GM08714 (cell line): ENCODE measurements around the gene HOXA4.

Experiments used
- H3K4me3 ChIP-seq: fragments of 200-500 bp; sonication (Bioruptor generic); 2 replicates; pipeline ENCODE4 v1.5.1; 2014; ENCODE audit warnings: mild to moderate bottlenecking, low read length, inconsistent platforms
- ZNF274 ChIP-seq: IDR thresholded peaks from 2 replicates; pipeline ENCODE4 v1.6.1; 2012; ENCODE audit warnings: mild to moderate bottlenecking, low read depth, low read length

HOXA4 gene

GRCh38 chr7:27141923-27142579 is 11.5 kb upstream of the HOXA4 start:
- no peak for TF ChIP-seq ZNF274
- peak overlapping the region; percentile 59 for H3K4me3 ChIP-seq

DNA sequence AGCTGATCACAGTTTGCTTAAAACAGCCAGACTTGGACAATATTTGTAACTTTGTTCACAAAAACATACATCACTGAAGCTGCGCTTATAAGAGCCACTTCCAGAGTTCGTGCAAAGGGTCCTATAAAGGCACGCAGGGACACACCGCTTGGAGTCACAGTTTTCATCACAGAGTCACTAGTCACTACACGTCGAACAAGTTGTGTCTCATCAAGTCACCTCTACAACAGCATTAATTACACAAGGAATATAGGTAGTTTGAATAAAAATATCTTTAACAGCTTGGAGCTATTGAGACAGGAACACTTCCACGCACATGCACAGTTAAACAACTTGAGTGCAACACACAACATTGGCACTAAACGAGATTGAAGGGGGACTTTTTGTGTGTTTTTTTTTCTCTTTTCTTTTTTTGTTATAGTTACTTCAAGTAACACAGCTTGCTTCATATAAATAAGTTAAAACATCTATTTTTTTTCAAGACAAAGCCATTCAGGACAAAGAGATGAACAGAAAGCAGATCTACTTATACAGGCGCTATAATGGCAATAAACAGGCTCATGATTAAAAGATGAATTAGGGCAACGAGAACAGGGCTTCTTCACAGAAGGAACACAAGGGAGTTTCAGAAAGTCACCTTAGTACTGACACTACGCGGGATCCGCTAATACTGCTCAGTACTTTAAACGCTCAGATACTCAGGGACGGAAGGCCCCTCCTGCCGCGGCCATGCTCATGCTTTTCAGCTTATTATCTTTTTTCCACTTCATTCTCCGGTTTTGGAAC is 10.8 kb upstream of the HOXA4 start:
- TF ChIP-seq ZNF274 = no peak
- H3K4me3 ChIP-seq = no peak overlapping the region

GRCh38 chr7:27140126-27140857 is 9.7 kb upstream of the HOXA4 start:
- no peak for TF ChIP-seq ZNF274
- no peak overlapping the region for H3K4me3 ChIP-seq

DNA sequence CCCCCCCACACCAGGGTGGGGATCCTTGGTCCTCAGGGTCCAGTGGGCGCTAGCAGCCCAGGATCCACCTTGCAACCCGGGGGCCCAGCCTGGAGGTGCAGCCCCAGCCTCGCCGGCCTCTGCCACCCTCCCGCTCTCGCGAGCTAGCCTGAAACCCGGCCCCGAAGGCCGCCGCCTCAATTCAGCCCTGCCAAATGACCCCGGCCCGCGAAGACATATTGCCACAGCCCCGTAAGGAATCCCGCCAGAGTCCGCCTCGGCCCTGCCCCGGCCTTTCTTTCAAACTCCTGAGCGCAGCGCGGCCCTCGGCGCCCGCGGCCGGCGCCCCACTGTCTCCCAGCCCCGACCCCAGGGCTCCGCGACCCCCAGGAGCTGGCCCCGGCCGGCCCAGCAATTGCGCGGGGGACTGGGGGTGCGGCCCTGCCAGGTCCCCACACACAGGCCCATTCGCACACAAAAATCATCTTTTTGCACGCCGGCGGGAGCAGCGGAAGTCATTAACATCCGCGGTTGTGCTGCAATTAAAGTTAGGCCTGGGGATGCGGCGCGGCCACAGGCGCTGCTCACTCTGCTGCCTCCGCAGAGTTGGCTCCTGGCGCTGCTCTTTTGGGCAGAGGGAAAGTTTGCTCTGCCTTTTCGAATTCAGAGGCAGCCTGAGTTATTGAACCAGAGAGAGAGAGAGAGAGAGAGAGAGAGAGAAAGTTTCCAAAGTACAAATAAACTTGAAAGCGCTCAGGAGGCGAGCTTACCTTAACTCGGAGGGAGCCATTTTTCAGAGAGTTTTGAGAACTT is 9.0 kb upstream of the HOXA4 start:
- H3K4me3 ChIP-seq = no peak overlapping the region
- TF ChIP-seq ZNF274 = no peak

GRCh38 chr7:27138985-27139333 is 8.4 kb upstream of the HOXA4 start:
- no peak overlapping the region for H3K4me3 ChIP-seq
- TF ChIP-seq ZNF274 = no peak

DNA sequence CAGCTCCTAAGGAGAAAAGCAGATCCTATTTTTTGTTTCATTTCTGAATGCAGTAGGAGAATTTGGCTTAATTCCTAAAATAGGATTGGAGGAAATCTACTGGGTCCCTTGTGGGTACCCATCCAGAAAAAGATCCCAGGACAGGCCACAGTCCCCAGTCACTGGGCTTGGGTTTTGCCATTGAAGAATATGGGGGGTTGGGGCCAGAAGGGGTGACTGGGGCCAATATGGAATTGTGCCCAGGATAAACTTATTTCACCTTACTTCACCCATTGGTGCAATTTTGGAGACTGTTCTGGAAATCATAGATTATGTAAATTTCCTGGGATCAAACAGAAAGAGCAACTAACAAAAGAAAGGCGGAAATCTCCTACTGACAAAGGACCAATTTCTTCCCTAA is 7.9 kb upstream of the HOXA4 start:
- no peak for TF ChIP-seq ZNF274
- H3K4me3 ChIP-seq = no peak overlapping the region

- H3K4me3 ChIP-seq = no peak overlapping the region
- no peak for TF ChIP-seq ZNF274
Measured at GRCh38 chr7:27137640-27138315, 7.2 kb upstream of the HOXA4 start.

DNA sequence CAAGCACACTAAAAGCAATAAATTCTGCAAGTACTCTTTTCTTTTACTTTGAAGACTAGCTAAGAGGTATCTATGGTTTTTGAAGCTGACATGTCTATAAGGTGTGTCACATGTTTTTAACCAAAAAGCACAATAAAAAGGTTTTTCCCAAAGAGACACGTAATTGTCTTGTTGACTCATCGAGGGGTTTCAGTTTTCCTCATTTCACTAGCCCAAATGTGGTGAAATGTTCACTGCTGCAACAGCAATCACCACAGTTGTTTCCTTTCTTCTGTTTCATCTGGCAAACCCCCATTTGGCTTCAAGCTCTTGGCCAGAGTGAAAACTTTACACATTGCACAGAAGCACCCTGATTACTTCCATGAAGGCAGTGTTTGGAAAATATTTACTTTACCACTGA is 3.8 kb upstream of the HOXA4 start:
- H3K4me3 ChIP-seq = no peak overlapping the region
- no peak for TF ChIP-seq ZNF274

- H3K4me3 ChIP-seq = no peak overlapping the region
- no peak for TF ChIP-seq ZNF274
Measured at GRCh38 chr7:27133409-27134231, 3.1 kb upstream of the HOXA4 start.

- H3K4me3 ChIP-seq = no peak overlapping the region
Measured at GRCh38 chr7:27132978-27133377, 2.4 kb upstream of the HOXA4 start.

GRCh38 chr7:27132214-27132613 is 1.7 kb upstream of the HOXA4 start:
- no peak for TF ChIP-seq ZNF274
- H3K4me3 ChIP-seq = no peak overlapping the region

More at GRCh38 chr7:27132978-27133377, 2.4 kb upstream of the HOXA4 start:
- TF ChIP-seq ZNF274 = no peak

- H3K4me3 ChIP-seq = no peak overlapping the region
Measured at GRCh38 chr7:27131390-27131819, 848 bp upstream of the HOXA4 start.

DNA sequence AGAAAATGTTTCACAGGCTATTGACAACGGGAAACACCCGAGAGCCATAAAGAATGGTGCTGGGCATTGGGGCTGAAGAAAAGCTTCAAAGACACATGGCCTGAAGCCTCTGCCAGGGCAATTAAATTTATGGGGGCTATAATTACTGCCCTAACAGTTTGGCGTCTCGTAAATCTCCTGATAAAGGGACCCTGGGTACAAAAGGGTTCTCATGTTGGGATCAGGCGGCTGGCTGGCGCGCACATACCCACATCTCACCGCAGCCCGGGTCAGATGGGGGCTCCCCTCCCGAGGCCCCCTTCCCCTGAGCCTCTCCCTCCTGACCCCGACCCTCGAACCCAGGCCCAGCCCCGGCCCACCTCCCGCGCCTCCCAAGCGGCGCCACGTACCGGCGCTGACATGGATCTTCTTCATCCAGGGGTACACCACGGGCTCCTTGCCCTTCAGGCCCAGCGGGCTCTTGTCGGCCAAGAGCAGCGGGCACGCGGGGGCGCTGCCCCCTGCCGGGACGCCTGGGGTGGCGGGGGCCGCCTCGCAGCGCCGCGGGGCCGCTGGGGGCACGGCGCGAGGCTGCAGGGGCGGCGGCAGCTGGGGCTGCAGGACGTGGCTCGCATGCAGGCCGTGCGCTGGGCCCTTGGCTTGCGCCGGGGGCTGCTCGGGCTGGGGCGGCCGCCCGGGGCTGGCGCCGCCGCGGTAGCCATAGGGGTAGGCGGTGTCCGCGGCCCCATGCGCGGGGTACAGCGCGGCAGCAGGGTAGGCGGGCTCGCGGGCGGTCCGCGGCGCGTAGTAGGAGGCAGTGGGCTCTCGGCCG is 623 bp downstream of the HOXA4 start:
- TF ChIP-seq ZNF274 = no peak
- H3K4me3 ChIP-seq = peak overlapping the region; percentile 21; the same call in 1 of the 2 replicates

More at GRCh38 chr7:27131390-27131819, 848 bp upstream of the HOXA4 start:
- no peak for TF ChIP-seq ZNF274
